HUES64 (cell line): ENCODE data around the gene UPP1.
"Not testable (repeated sequence)": the region's sequence is repeated elsewhere in the genome, so short reads cannot be mapped to it uniquely, and the experiment has no call there.

ENCODE experiments used
- H3K27ac ChIP-seq: 2 replicates; pipeline ENCODE4 v1.7.0; 2013; ENCODE audit warnings: low read depth, low read length, inconsistent platforms
- H3K27me3 ChIP-seq: 2 replicates; pipeline ENCODE4 v1.6.1; 2013; ENCODE audit warnings: mild to moderate bottlenecking, low read length; ENCODE audit not compliant: insufficient read depth
- H3K36me3 ChIP-seq: 2 replicates; pipeline ENCODE4 v1.6.1; 2013; ENCODE audit warnings: mild to moderate bottlenecking, low read length; ENCODE audit not compliant: insufficient read depth
- H3K4me1 ChIP-seq: 2 replicates; pipeline ENCODE4 v1.6.1; 2013; ENCODE audit warnings: mild to moderate bottlenecking, low read length, moderate library complexity; ENCODE audit not compliant: insufficient read depth
- H3K4me3 ChIP-seq: 2 replicates; pipeline ENCODE4 v1.5.1; 2013; ENCODE audit warnings: mild to moderate bottlenecking, low read length, moderate library complexity
- H3K9ac ChIP-seq: 2 replicates; pipeline ENCODE4 v1.6.1; 2013; ENCODE audit warnings: mild to moderate bottlenecking, low read depth, low read length
- H3K9me3 ChIP-seq: 2 replicates; pipeline ENCODE4 v1.6.1; 2013; ENCODE audit warnings: low read depth, low read length; ENCODE audit not compliant: insufficient read depth
- WGBS: fragments of 150-250, 120-280 bp; methylation state at CpG from one replicate; pipeline ENCODE4 v1.1.7; 2013; ENCODE audit warnings: missing lambda C conversion rate; 5-methylcytosine and 5-hydroxymethylcytosine counted together

Gene UPP1

DNA sequence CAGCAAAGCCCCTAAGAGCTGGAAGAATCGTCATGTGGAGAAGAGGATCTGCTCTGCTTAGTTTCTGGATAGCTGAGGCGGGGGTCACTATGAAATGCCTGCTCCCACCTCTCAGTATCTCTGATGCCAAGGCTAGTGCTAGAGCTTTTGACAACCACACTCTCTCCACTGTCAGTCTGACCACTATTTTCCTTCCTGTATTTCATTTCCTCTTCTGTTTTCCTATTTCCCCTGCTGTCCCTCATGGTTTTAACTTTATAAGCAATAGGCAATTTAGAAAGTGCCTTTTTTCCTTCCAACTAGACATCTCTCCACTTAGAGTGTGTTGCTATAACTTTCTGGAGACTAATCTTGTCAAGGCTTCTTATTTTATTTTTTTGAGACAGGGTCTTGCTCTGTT is 30.1 kb upstream of the UPP1 start:
- no peak overlapping the region for H3K9ac ChIP-seq
- no peak overlapping the region for H3K4me3 ChIP-seq
- WGBS: 90% methylated on average over 2 of the region's 2 CpGs
- H3K27me3 ChIP-seq: no peaks in the 10 kb centered on the region
- H3K9me3 ChIP-seq: peaks cover 11% of the 10 kb centered on the region; the same call in 1 of the 2 replicates
- no peaks in the 10 kb centered on the region for H3K4me1 ChIP-seq
- no peak overlapping the region for H3K27ac ChIP-seq
- H3K36me3 ChIP-seq: no peaks in the 10 kb centered on the region

DNA sequence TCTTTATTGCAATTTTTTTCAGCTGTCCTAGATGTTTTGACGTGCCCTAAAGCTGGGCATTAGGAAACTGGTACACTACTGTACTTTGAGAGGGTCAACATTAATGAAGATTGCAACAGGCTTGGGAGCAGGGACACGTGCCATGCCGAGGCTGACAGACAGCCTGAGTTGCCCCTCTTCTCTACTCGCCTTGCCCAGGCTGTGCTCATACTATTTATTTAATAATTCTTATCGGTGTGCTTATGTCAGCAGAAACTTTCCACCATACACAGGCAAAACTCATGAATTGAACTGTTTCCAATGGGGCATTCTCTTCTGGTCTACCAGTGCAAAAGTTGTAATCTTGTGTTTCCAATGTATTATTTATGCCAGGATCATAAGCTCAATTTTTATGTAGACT is 29.4 kb upstream of the UPP1 start:
- no peaks in the 10 kb centered on the region for H3K27me3 ChIP-seq
- H3K27ac ChIP-seq: no peak overlapping the region
- H3K9me3 ChIP-seq: peaks cover 13% of the 10 kb centered on the region; the same call in 1 of the 2 replicates
- H3K4me3 ChIP-seq: no peak overlapping the region
- no peak overlapping the region for H3K9ac ChIP-seq
- 92% methylated on average over 5 of the region's 5 CpGs for WGBS
- H3K36me3 ChIP-seq: no peaks in the 10 kb centered on the region
- H3K4me1 ChIP-seq: no peaks in the 10 kb centered on the region

DNA sequence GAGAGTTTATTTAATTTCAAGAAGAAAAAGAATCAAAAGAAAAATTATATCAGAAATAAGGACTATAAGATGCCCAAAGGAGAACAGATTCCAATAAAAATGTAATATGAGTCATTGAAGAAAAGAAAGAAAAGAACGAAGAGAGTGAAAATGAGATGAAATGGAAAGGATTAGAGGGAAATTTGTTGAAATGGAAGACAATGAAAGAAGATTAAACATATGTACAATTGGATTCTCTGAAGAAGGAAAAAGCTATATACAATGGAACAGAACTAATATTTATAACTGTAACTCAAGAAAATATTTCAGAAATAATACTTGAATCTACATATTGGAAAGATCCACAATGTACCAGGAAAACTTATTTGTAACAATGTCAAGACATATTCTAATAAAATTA is 25.1 kb upstream of the UPP1 start:
- Histone ChIP-seq H3K36me3 (no peaks in the 10 kb centered on the region), H3K27ac (no peak overlapping the region), H3K9ac (no peak overlapping the region), H3K27me3 (no peaks in the 10 kb centered on the region), H3K4me3 (no peak overlapping the region), H3K4me1 (no peaks in the 10 kb centered on the region), H3K9me3 (peaks cover 3% of the 10 kb centered on the region; the same call in 1 of the 2 replicates)
- WGBS: 89% methylated on average over 1 of the region's 1 CpG

DNA sequence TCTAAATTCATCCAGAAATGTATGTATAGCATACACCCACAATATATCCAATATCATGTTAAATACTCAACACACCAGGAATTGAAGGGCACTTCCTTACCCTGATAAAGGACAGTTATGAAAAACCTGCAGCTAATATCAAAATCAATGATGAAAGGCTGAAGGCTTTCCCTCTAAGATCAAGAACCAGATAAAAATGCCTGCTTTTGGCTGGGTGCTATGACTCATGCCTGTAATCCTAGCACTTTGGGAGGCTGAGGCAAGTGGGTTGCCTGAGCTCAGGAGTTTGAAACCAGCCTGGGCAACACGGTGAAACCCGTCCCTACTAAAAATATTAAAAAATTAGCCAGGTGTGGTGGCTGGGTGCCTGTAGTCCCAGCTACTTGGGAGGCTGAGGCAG is 21.6 kb upstream of the UPP1 start:
- Histone ChIP-seq H3K4me1 (no peaks in the 10 kb centered on the region), H3K27ac (no peak overlapping the region), H3K9ac (no peak overlapping the region), H3K27me3 (no peaks in the 10 kb centered on the region), H3K36me3 (no peaks in the 10 kb centered on the region), H3K9me3 (peaks cover 8% of the 10 kb centered on the region; the same call in 1 of the 2 replicates), H3K4me3 (no peak overlapping the region)
- 100% methylated on average over 2 of the region's 2 CpGs for WGBS

DNA sequence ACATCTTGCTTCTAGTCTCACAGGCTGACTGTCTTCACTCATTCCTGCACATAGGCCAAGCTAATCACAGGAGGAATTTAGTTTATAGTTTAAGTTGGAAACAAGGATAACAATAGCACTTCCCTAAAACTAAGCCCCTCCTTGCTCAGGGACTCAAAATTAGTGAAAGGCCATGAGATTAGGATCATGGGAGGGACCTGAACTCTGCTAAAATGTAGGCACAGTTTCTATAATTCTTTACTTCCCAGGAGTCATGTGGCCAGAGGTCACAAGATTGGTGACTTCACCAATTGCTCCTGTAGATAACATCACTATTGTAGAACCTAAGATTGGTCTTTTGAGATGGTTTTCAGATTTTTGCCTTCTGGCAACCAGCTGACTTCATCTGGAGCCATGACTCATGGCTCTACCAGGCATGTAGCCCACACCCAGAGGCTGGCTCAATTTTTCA is 14.8 kb upstream of the UPP1 start:
- 0 out of 2 replicates have a peak, but pooled peaks cover 5% of the 10 kb centered on the region for H3K9me3 ChIP-seq
- no peaks in the 10 kb centered on the region for H3K4me1 ChIP-seq
- H3K27ac ChIP-seq: no peak overlapping the region
- no peak overlapping the region for H3K9ac ChIP-seq
- H3K36me3 ChIP-seq: no peaks in the 10 kb centered on the region
- no peak overlapping the region for H3K4me3 ChIP-seq
- no peaks in the 10 kb centered on the region for H3K27me3 ChIP-seq

DNA sequence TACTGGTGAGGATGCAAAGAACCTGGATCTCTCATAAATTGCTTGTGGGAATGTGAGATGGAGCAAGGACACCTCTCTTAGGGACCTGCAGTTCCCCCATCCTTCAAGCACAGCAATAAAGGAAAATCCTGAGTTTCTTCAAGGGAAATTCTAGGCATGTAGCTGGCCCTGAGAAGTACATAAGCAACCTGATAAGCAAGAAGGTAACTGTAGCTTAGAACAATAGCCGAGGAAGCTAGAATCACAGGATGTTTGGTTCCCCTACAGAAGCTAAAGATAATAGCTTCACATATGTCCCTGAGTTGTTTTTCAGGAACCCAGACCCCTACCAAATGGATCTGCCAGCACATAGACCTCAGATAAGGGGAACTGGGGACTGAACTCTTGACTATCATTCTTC is 11.6 kb upstream of the UPP1 start:
- Histone ChIP-seq H3K36me3 (no peaks in the 10 kb centered on the region), H3K27me3 (no peaks in the 10 kb centered on the region), H3K4me3 (no peak overlapping the region), H3K27ac (no peak overlapping the region), H3K9me3 (peaks cover 7% of the 10 kb centered on the region; the same call in 1 of the 2 replicates), H3K4me1 (peaks cover 4% of the 10 kb centered on the region; the same call in 1 of the 2 replicates), H3K9ac (no peak overlapping the region)
- 92% methylated on average over 1 of the region's 1 CpG for WGBS

DNA sequence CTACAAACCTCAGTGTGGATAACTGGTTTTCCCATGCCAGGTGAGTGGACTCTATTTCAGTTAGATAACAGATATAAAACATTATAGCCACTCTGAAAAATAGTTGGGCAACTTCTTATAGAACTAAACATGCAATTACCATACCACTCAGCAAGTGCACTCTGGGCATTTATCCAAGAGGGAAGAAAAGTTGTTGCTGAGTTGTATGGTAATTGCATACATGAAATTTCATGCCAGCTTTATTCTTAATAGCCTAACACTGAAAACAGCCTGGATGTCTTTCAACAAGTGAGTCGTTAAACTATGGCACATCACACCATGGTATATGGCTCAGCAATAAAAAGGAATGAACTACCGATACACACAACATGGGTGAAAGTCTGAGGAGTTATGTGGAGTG is 10.6 kb upstream of the UPP1 start:
- Histone ChIP-seq H3K36me3 (no peaks in the 10 kb centered on the region), H3K9me3 (peaks cover 7% of the 10 kb centered on the region; the same call in 1 of the 2 replicates), H3K4me3 (no peak overlapping the region), H3K27ac (no peak overlapping the region), H3K4me1 (peaks cover 7% of the 10 kb centered on the region; the same call in 1 of the 2 replicates), H3K27me3 (no peaks in the 10 kb centered on the region), H3K9ac (no peak overlapping the region)
- WGBS: 91% methylated on average over 2 of the region's 2 CpGs

DNA sequence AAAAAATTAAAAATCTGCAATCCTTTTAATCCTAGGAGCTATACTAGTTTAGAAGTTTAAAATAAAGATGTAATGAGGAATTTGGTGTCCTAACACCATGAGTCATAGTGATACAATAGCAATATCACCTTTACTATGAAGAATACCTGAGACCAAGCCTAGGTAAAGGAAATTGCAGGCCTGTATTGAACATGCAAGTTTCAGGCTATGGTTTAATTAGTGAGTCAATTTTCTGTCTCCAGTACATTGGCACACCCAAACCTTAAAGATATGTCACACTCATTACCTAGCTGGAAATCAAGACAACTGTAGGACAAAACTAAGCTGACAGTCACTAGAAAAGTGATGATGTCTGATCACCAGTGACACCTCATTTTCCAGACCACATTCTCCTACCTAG is 6.7 kb upstream of the UPP1 start:
- peaks cover 26% of the 10 kb centered on the region for H3K4me1 ChIP-seq
- H3K9me3 ChIP-seq, H3K27me3 ChIP-seq, H3K9ac ChIP-seq, H3K4me3 ChIP-seq, H3K27ac ChIP-seq, H3K36me3 ChIP-seq: not testable (repeated sequence)

DNA sequence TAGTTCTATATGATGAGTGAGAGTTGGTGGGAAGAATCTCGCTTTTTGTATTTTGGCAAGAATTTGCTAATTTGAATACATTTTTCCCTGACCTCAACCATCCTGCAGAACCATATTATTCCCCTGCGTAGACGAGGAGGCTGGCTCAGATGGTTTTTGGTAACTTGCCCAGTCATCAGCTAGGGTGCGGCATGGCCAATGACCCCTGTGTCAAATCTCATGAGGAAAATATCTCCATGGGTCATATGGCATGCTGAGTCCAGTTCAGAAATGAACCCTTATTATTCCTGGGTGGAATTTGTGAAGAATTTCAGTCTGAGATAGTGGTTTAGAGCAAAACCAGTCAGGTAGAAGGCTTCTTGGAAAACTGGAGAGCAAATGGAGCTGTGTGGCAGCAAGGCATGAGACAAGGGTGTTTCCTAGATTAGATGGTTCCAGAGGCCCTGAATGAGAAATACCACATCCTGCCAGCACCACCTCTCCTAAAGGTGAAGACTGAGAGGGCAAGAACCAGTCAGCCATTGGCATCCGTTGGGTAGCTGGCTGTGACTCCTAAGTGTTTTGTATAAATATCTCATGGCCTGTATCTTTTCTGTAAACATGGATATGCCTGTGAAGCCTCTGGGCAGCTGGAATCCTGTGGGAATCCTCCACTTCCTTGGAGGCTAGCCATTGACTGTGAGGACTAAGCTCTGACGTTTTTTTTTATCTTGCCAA is 5.8 kb upstream of the UPP1 start:
- peaks cover 7% of the 10 kb centered on the region; the same call in 1 of the 2 replicates for H3K9me3 ChIP-seq
- 86% methylated on average over 5 of the region's 6 CpGs for WGBS
- no peaks in the 10 kb centered on the region for H3K27me3 ChIP-seq
- no peak overlapping the region for H3K4me3 ChIP-seq
- no peaks in the 10 kb centered on the region for H3K36me3 ChIP-seq
- H3K4me1 ChIP-seq: peaks cover 28% of the 10 kb centered on the region
- no peak overlapping the region for H3K27ac ChIP-seq
- H3K9ac ChIP-seq: no peak overlapping the region

DNA sequence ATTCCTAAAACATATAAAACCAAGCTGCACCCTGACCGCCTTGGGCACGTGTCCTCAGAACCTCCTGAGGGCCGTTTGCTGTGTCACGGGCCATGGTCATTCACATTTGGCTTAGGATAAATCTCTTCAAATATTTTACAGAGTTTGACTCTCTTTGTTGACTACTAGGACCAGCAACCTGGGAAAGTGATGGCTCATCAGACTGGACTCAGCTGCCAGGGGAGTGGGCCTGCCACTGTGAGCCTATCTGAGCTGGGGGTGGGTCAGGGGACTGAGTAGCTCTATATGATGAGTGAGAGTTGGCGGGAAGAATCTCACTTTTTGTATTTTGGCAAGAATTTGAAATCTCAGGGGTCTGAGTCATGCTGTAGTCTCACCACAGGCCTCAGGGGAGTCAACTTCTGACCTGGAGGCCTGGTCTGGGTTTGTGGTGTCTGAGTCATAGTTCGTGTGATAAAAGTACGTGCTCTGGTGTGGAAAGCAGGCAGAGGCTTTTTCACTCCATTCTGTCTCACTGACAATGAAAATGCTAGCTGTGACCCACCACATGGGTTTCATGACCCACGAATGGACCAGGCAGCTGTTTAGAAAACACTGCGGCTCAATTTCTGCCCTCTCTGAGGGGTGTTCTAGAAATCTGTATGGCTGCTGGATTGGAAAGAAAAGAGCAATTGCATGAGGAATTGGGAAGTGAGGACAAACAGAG is 4.2 kb upstream of the UPP1 start:
- H3K27me3 ChIP-seq: no peaks in the 10 kb centered on the region
- H3K4me1 ChIP-seq: peaks cover 28% of the 10 kb centered on the region
- 83% methylated on average over 9 of the region's 9 CpGs for WGBS
- no peak overlapping the region for H3K4me3 ChIP-seq
- H3K36me3 ChIP-seq: no peaks in the 10 kb centered on the region
- no peak overlapping the region; the same call in 1 of the 2 replicates for H3K9ac ChIP-seq
- H3K9me3 ChIP-seq: peaks cover 3% of the 10 kb centered on the region; the same call in 1 of the 2 replicates
- peak overlapping the region; percentile 47 for H3K27ac ChIP-seq

DNA sequence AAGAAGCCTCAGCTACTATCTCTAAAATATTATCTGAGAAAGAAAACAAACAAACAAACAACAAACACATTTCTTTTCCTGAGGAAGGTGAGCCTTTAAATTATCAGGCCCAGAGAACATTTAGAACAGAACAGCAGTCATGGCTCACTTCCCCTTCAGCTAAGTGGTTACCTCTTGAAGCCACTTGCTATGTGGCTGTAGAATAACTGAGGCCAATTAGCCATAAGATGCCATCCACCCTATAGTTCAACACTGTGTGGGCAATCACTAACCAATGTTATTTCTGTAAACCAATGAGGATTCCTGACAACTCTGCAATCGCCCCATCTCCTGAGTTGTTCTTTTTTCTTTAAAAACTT is 3.7 kb upstream of the UPP1 start:
- Histone ChIP-seq H3K9me3 (no peaks in the 10 kb centered on the region), H3K9ac (no peak overlapping the region; the same call in 1 of the 2 replicates), H3K27ac (peak overlapping the region; percentile 29; the same call in 1 of the 2 replicates), H3K4me3 (no peak overlapping the region), H3K36me3 (no peaks in the 10 kb centered on the region), H3K4me1 (peaks cover 31% of the 10 kb centered on the region), H3K27me3 (no peaks in the 10 kb centered on the region)
- WGBS: 91% methylated on average over 1 of the region's 1 CpG
